Body of pancreas (tissue), 4 donors: Measurements from ENCODE around the gene SMIM30.

Source experiments
- POLR2A ChIP-seq, 3 donors: fragments of 450-650 bp; IDR thresholded peaks; one replicate each; pipeline ENCODE4 v1.6.1; 2016; ENCODE audit warnings: antibody characterized with exemption in 3 of 3, mild to moderate bottlenecking in 2 of 3
- TF ChIP-seq, protein P1 (sequence below), 7 experiments: fragments of 450-650 bp in 4 of 7; fragments of 200-600 bp in 3 of 7; sonication (generic) in 3 of 7; IDR thresholded peaks; one replicate each; pipeline ENCODE4 v1.5.1; 2016 to 2019; ENCODE audit warnings: antibody characterized with exemption in 7 of 7

DNA sequence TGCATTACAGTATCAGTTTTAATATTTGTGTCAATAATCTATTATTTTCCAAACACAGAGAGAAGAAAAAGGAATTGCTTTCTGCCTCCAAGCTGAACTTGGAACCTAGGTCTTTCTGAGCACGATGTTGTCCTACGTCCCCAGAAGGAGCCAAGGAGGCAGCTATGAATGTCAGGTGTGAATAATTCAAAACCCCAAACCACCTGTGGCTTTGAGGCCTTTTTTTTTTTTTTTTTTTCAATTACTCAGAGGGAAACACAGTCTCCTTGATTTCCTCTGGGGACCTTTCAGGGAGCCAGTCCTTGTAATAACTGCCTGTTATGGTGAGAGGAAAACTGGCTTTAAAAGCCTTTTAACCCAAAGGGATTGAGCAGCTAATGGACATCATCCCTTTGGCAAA is 40.0 kb downstream of the SMIM30 start:
- TF ChIP-seq, protein P1, sequence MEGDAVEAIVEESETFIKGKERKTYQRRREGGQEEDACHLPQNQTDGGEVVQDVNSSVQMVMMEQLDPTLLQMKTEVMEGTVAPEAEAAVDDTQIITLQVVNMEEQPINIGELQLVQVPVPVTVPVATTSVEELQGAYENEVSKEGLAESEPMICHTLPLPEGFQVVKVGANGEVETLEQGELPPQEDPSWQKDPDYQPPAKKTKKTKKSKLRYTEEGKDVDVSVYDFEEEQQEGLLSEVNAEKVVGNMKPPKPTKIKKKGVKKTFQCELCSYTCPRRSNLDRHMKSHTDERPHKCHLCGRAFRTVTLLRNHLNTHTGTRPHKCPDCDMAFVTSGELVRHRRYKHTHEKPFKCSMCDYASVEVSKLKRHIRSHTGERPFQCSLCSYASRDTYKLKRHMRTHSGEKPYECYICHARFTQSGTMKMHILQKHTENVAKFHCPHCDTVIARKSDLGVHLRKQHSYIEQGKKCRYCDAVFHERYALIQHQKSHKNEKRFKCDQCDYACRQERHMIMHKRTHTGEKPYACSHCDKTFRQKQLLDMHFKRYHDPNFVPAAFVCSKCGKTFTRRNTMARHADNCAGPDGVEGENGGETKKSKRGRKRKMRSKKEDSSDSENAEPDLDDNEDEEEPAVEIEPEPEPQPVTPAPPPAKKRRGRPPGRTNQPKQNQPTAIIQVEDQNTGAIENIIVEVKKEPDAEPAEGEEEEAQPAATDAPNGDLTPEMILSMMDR (IDR thresholded peaks at IDR 0.05) = no peak
- no peak for TF ChIP-seq POLR2A (IDR thresholded peaks at IDR 0.05)
